Activated T-helper 17 cell treated with anti-CD3 and anti-CD28 coated beads, Interleukin-2, amount 50 U/mL, for 72 hours (primary cell): Measurements from ENCODE around the gene BCL11A. TPM values are rescaled to one million over a fixed set of nuclear protein-coding genes. Genes with fewer than 3 reads are reported as not detected.
A peak's percentile ranks its signal among the peaks of the same experiment; 100 is the strongest.

Experiments used
- ATAC-seq: fragments of 150-1000 bp; cut with Tn5 transposase; replicated peaks from 2 replicates; pipeline ENCODE4 v1.10.0; 2021; ENCODE audit warnings: mild to moderate bottlenecking, moderate library complexity
- H3K27ac Mint-ChIP-seq: one replicate; pipeline ENCODE4 v1.8.0; 2022; ENCODE audit warnings: mixed read lengths
- H3K27me3 Mint-ChIP-seq: one replicate; pipeline ENCODE4 v1.8.0; 2022; ENCODE audit warnings: mixed read lengths
- H3K36me3 Mint-ChIP-seq: one replicate; pipeline ENCODE4 v1.8.0; 2022; ENCODE audit warnings: low read depth, mild to moderate bottlenecking, mixed read lengths
- H3K4me1 Mint-ChIP-seq: one replicate; pipeline ENCODE4 v1.8.0; 2022; ENCODE audit warnings: mixed read lengths
- H3K4me3 Mint-ChIP-seq: one replicate; pipeline ENCODE4 v1.8.0; 2022; ENCODE audit warnings: mild to moderate bottlenecking, mixed read lengths
- H3K9me3 Mint-ChIP-seq: one replicate; pipeline ENCODE4 v1.8.0; 2022; ENCODE audit warnings: mixed read lengths
- total RNA-seq, 2 donors: library from RNA; stranded (reverse); gene quantifications; one replicate each; pipeline ENCODE4 v1.2.3, GENCODE V29; 2022

The BCL11A gene
- total RNA-seq, 2 donors from 2014 or later: 0.90 TPM; not detected in 1

DNA sequence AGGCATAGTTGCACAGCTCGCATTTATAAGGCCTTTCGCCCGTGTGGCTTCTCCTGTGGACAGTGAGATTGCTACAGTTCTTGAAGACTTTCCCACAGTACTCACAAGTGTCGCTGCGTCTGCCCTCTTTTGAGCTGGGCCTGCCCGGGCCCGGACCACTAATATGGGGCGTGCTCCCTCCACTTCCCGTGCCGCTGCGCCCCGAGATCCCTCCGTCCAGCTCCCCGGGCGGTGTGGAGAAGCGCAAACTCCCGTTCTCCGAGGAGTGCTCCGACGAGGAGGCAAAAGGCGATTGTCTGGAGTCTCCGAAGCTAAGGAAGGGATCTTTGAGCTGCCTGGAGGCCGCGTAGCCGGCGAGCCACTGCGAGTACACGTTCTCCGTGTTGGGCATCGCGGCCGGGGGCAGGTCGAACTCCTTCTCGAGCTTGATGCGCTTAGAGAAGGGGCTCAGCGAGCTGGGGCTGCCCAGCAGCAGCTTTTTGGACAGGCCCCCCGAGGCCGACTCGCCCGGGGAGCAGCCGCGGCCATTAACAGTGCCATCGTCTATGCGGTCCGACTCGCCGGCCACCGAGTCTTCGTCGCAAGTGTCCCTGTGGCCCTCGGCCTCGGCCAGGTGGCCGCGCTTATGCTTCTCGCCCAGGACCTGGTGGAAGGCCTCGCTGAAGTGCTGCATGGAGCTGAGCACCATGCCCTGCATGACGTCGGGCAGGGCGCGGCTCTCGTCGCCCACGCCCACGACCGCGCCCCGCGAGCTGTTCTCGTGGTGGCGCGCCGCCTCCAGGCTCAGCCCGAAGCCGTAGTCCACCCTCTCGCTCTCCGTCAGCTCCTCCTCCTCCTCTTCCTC is 92.7 kb downstream of the BCL11A start:
- H3K36me3 Mint-ChIP-seq: no peaks in the 10 kb centered on the region
- H3K27me3 Mint-ChIP-seq: peaks cover 7% of the 10 kb centered on the region
- no peaks in the 10 kb centered on the region for H3K4me1 Mint-ChIP-seq
- H3K27ac Mint-ChIP-seq: no peak overlapping the region
- no peak overlapping the region for H3K4me3 Mint-ChIP-seq
- no peaks in the 10 kb centered on the region for H3K9me3 Mint-ChIP-seq
- no peak for ATAC-seq

- Mint-ChIP-seq H3K36me3 (no peaks in the 10 kb centered on the region), H3K4me3 (no peak overlapping the region), H3K9me3 (no peaks in the 10 kb centered on the region), H3K27ac (no peak overlapping the region), H3K27me3 (peaks cover 12% of the 10 kb centered on the region), H3K4me1 (no peaks in the 10 kb centered on the region)
- ATAC-seq: no peak
Observed at GRCh38 chr2:60459851-60460250, 93.6 kb downstream of the BCL11A start.

DNA sequence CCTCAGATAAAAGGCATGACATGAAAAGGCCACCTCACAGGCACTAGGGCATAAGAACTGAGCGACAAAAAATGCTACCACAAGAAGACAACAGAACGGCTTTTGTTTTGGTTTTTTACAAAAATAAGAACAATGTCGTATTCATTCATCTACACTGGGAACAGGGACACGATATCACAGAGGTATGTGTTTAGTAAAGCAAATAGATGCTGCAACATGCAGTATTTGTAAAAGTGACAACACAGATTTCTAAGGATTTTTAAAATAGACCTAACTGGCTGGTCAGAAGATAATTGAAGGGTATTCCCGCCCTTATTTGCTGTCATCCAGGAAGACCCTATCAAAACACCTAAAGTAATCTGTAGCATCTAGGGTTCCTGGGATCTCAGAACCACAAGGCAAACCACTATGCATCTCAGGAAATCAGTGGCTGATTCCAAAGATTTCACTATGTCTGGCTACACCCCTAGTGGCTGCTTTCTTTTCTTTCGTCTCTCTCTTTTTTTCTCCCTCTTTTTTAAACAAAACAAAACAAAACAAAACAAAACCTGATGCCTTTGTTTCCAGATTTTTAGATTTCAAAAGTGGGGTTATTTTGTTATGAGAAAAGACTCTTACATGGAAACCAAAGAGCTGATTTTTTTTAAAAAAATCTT is 97.2 kb downstream of the BCL11A start:
- Mint-ChIP-seq H3K9me3 (no peaks in the 10 kb centered on the region), H3K4me3 (no peak overlapping the region), H3K27me3 (peaks cover 13% of the 10 kb centered on the region), H3K27ac (no peak overlapping the region), H3K36me3 (no peaks in the 10 kb centered on the region), H3K4me1 (no peaks in the 10 kb centered on the region)
- no peak for ATAC-seq

GRCh38 chr2:60453872-60454271 is 99.6 kb downstream of the BCL11A start:
- no peaks in the 10 kb centered on the region for H3K4me1 Mint-ChIP-seq
- ATAC-seq: no peak
- peaks cover 13% of the 10 kb centered on the region for H3K27me3 Mint-ChIP-seq
- no peak overlapping the region for H3K27ac Mint-ChIP-seq
- no peak overlapping the region for H3K4me3 Mint-ChIP-seq
- H3K36me3 Mint-ChIP-seq: no peaks in the 10 kb centered on the region
- H3K9me3 Mint-ChIP-seq: no peaks in the 10 kb centered on the region

DNA sequence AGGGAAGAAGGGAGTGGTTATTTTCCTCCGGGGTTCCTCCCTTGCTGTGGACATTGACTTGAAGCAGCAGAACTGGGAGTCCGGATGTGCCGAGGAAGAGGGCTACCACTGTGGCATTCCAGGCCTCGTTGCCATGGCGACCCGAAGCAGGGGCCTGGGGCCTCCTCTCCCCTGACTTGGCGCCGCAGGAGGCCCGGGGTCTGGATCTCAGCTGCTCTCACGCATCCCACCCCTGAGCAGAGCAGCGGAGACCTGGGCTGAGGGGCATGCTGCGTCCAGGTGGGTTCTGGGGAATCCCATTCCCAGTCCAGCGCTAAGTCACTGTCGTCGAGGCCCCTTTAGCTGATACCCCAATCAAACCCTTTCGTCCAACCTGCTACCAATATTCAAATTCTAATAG is 100.2 kb downstream of the BCL11A start:
- Mint-ChIP-seq H3K4me3 (no peak overlapping the region), H3K36me3 (no peaks in the 10 kb centered on the region), H3K4me1 (no peaks in the 10 kb centered on the region), H3K27ac (no peak overlapping the region), H3K27me3 (peaks cover 13% of the 10 kb centered on the region), H3K9me3 (no peaks in the 10 kb centered on the region)
- ATAC-seq: no peak

- no peak for ATAC-seq
- H3K9me3 Mint-ChIP-seq: no peaks in the 10 kb centered on the region
- H3K27me3 Mint-ChIP-seq: peaks cover 9% of the 10 kb centered on the region
- no peak overlapping the region for H3K27ac Mint-ChIP-seq
- H3K4me1 Mint-ChIP-seq: no peaks in the 10 kb centered on the region
- no peak overlapping the region for H3K4me3 Mint-ChIP-seq
- H3K36me3 Mint-ChIP-seq: no peaks in the 10 kb centered on the region
Observed at GRCh38 chr2:60450488-60450887, 103.0 kb downstream of the BCL11A start.

DNA sequence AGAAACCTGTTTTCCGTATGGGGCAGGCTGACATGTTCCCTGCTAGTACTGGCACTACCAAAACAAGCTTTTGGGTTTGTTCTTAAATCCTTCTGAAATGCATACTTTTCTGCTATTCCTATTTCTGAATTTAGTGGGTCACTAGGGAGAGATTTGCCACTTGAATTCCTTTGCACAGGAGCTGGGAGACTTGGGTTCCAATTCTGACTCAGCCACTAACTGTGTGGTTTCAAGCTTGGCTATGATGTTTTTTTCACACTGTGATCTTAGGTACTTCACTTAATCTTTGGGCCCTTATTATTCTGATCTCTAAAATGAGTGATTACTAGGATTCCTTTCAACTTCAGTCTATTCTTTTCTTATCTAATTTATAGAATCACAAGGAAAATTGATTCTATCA is 105.5 kb downstream of the BCL11A start:
- H3K27ac Mint-ChIP-seq: no peak overlapping the region
- H3K4me3 Mint-ChIP-seq: no peak overlapping the region
- no peaks in the 10 kb centered on the region for H3K36me3 Mint-ChIP-seq
- H3K4me1 Mint-ChIP-seq: no peaks in the 10 kb centered on the region
- H3K27me3 Mint-ChIP-seq: no peaks in the 10 kb centered on the region
- no peaks in the 10 kb centered on the region for H3K9me3 Mint-ChIP-seq
- no peak for ATAC-seq

GRCh38 chr2:60446413-60447267 is 106.8 kb downstream of the BCL11A start:
- Mint-ChIP-seq H3K36me3 (no peaks in the 10 kb centered on the region), H3K27me3 (no peaks in the 10 kb centered on the region), H3K9me3 (no peaks in the 10 kb centered on the region), H3K4me1 (no peaks in the 10 kb centered on the region), H3K4me3 (no peak overlapping the region), H3K27ac (no peak overlapping the region)
- peak; percentile 31 for ATAC-seq

- Mint-ChIP-seq H3K27ac (no peak overlapping the region), H3K4me3 (no peak overlapping the region), H3K27me3 (no peaks in the 10 kb centered on the region), H3K4me1 (no peaks in the 10 kb centered on the region), H3K9me3 (no peaks in the 10 kb centered on the region), H3K36me3 (no peaks in the 10 kb centered on the region)
- no peak for ATAC-seq
Observed at GRCh38 chr2:60445684-60446179, 107.7 kb downstream of the BCL11A start.

- no peak overlapping the region for H3K4me3 Mint-ChIP-seq
- no peak overlapping the region for H3K27ac Mint-ChIP-seq
Observed at GRCh38 chr2:60442608-60443007, 110.8 kb downstream of the BCL11A start.

GRCh38 chr2:60441800-60442199 is 111.7 kb downstream of the BCL11A start:
- ATAC-seq: no peak
- Mint-ChIP-seq H3K4me1 (no peaks in the 10 kb centered on the region), H3K27me3 (peaks cover 3% of the 10 kb centered on the region), H3K27ac (no peak overlapping the region), H3K4me3 (no peak overlapping the region), H3K36me3 (no peaks in the 10 kb centered on the region), H3K9me3 (no peaks in the 10 kb centered on the region)

More at GRCh38 chr2:60442608-60443007, 110.8 kb downstream of the BCL11A start:
- Mint-ChIP-seq H3K4me1 (no peaks in the 10 kb centered on the region), H3K9me3 (no peaks in the 10 kb centered on the region), H3K36me3 (no peaks in the 10 kb centered on the region), H3K27me3 (peaks cover 3% of the 10 kb centered on the region)
- ATAC-seq: no peak

DNA sequence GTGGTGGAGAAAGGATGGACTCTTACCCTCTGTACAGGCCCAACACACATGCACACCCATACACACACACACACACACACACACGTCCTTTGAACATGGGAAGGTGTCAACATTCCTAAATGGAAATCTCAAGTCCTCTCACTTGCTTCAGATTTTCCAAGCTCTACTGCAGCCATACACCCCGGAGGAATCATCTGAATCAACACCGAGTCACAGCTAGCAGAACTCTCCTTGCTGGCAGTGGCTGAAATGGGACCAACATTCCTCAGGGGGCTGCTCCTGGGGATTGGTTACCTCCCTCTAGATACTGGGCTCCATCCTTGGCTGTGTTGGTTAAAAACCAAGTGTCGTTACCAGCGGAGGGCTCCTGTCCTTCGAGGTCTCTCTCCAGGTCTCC is 112.7 kb downstream of the BCL11A start:
- H3K4me3 Mint-ChIP-seq: no peak overlapping the region
- H3K27ac Mint-ChIP-seq: no peak overlapping the region
- H3K4me1 Mint-ChIP-seq: no peaks in the 10 kb centered on the region
- no peaks in the 10 kb centered on the region for H3K9me3 Mint-ChIP-seq
- ATAC-seq: no peak
- peaks cover 3% of the 10 kb centered on the region for H3K27me3 Mint-ChIP-seq
- no peaks in the 10 kb centered on the region for H3K36me3 Mint-ChIP-seq

DNA sequence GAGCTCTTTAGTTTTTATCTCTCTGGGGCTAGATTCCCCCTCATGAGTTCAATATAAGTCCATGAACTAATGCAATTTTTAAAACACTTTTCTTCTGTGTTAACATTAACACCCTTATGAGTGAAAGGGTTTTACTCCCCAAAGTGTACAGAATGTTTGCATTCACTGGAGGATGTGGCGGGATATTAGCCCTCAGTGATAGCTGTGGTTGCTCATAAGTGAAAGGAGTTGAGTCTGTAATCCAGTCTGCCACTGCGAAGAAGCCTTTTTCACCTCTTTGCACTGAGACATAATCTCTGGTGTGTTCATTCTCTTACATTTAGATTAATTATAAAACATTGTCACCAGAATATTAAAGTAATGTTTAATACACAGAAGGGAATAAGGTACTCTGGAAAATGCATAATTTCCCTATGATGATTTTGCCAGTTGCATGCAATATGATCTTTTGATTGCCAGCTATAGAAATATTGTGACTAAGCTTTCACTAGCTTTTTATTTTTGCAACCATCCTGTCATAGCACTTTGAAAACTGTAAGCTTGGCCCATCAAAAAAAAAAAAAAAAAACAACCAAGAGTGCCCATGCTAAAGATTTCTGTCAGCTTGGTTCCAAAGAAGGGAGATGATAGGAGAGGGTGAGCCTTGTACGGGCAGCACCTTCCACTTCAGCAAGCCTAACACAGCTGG is 113.2 kb downstream of the BCL11A start:
- Mint-ChIP-seq H3K4me1 (no peaks in the 10 kb centered on the region), H3K4me3 (no peak overlapping the region), H3K36me3 (no peaks in the 10 kb centered on the region), H3K27me3 (peaks cover 3% of the 10 kb centered on the region), H3K27ac (no peak overlapping the region), H3K9me3 (no peaks in the 10 kb centered on the region)
- ATAC-seq: no peak
